ENCODE results near the gene AFTPH.

Gene AFTPH

DNA sequence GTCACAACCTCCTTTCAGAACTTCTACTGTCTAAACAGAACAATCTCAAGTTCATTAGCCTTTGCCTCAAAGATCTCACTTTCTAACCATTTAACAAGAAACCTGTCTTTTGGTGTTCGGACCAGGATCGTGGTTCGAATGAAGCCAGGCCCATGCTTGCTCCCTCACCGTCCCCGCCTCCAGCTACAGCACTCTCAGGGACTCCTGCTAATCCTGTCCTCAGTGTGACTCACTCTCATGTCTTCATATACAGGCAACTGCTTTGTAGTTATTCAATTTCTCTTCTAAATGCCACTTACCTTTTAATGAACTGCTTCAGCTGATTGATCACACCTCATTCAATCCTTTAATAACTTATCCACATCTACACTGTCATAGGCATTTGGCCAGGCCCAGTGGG, 113.8 kb downstream of the AFTPH start:
- H3K9me3 ChIP-seq (ENCODE audit: control insufficient read depth, insufficient read depth, low read length): no peaks in the 10 kb centered on the region
- peaks cover 10% of the 10 kb centered on the region; the same call in 1 of the 2 replicates for H3K36me3 ChIP-seq (ENCODE audit: insufficient read depth, low read length)
- peaks cover 46% of the 10 kb centered on the region for H3K4me1 ChIP-seq (ENCODE audit: insufficient read depth, low read length)
- no peak overlapping the region for H3K9ac ChIP-seq (ENCODE audit: low read depth, low read length)

DNA sequence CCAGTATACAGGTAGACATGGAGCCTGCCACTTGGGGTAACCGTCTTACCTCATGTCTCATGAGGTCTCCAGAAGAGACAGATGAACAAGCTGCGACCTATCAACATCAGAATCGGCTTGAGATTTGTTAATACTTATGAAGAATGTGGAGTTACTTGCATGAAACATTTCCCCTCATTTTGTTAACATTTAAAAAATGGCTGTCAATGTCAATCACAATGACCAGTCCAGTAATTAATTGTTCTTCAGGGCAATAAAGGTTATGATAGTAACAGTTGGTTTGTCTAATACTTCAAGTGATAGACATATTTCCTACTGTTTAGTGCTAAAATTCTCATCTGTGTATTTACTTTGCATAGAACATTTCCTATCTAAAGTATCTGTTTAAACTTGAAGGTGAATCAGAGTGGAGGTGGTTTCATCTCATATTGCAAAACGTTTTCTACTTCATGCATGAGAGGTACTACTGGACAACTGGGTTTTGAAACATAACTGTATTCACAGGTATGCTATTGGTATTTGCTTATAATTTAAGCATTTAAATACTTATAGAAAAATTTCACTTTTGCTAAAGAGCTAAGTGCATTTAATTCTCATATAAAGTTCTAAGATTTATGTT, 114.5 kb downstream of the AFTPH start:
- H3K36me3 ChIP-seq (ENCODE audit: insufficient read depth, low read length): peaks cover 7% of the 10 kb centered on the region; the same call in 1 of the 2 replicates
- H3K9me3 ChIP-seq (ENCODE audit: control insufficient read depth, insufficient read depth, low read length): no peaks in the 10 kb centered on the region
- H3K4me1 ChIP-seq (ENCODE audit: insufficient read depth, low read length): peaks cover 49% of the 10 kb centered on the region
- no peak overlapping the region for H3K9ac ChIP-seq (ENCODE audit: low read depth, low read length)

- Histone ChIP-seq H3K9ac (ENCODE audit: low read depth, low read length) (no peak overlapping the region), H3K36me3 (ENCODE audit: insufficient read depth, low read length) (peaks cover 6% of the 10 kb centered on the region; the same call in 1 of the 2 replicates), H3K9me3 (ENCODE audit: control insufficient read depth, insufficient read depth, low read length) (no peaks in the 10 kb centered on the region), H3K4me1 (ENCODE audit: insufficient read depth, low read length) (peaks cover 54% of the 10 kb centered on the region)
Observed at GRCh38 chr2:64639691-64640090, 115.6 kb downstream of the AFTPH start.

GRCh38 chr2:64640153-64641044, 116.3 kb downstream of the AFTPH start:
- Histone ChIP-seq H3K9me3 (ENCODE audit: control insufficient read depth, insufficient read depth, low read length) (no peaks in the 10 kb centered on the region), H3K9ac (ENCODE audit: low read depth, low read length) (no peak overlapping the region), H3K36me3 (ENCODE audit: insufficient read depth, low read length) (peaks cover 6% of the 10 kb centered on the region; the same call in 1 of the 2 replicates), H3K4me1 (ENCODE audit: insufficient read depth, low read length) (peaks cover 55% of the 10 kb centered on the region)

- H3K9ac ChIP-seq (ENCODE audit: low read depth, low read length): no peak overlapping the region
- no peaks in the 10 kb centered on the region for H3K9me3 ChIP-seq (ENCODE audit: control insufficient read depth, insufficient read depth, low read length)
- H3K36me3 ChIP-seq (ENCODE audit: insufficient read depth, low read length): no peaks in the 10 kb centered on the region
- H3K4me1 ChIP-seq (ENCODE audit: insufficient read depth, low read length): peaks cover 63% of the 10 kb centered on the region
Observed at GRCh38 chr2:64641599-64641998, 117.5 kb downstream of the AFTPH start.
